ENCODE results near the gene PTPRN2.

Gene PTPRN2

DNA sequence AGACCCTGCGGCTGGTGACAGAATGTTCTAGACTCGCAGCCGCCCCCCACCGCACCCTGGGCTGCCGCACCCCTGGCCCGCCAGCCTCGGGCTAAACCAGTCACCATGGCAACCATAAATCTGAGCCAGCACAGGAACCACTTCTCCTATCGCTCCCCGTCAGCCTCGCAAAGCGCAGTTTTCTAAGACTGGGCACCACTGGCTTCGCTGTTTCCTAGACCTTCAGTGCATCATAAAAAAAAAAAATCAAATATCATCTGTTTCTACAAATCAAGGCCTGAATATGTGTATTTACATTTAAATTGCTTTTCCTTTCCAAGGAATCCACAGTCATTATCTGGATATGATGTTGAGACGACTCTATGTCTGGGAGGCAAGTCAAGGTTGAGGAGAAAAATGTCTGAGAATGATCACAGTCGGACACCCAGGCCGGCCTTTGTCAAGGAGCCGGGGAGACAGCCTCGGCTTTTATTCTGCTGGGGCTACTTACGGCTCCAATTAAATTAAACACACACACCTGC is 99.9 kb downstream of the PTPRN2 start:
- H3K9ac ChIP-seq (ENCODE audit: low read depth, low read length), result no peak overlapping the region
- H3K36me3 ChIP-seq (ENCODE audit: insufficient read depth, low read length), result no peaks in the 10 kb centered on the region
- no peaks in the 10 kb centered on the region for H3K9me3 ChIP-seq (ENCODE audit: control insufficient read depth, insufficient read depth, low read length)
- H3K4me1 ChIP-seq (ENCODE audit: insufficient read depth, low read length), result no peaks in the 10 kb centered on the region

DNA sequence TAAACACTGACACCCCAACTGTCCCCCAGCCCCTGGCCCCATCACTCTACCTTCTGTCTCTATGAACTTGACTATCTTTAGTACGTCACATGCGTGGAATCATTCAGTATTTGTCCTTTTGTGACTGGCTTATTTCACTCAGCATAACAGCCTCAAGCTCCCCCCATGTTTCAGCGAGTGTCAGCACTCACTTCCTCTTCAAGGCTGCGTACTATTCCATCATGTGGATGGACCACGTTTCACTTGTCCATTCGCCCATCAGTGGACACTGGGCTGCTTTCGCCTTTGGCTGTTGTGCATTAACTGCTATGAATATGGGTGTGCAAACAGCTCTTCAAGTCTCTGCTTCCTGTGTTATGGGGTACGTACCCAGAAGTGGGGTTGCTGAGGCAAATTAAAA is 100.7 kb downstream of the PTPRN2 start:
- no peaks in the 10 kb centered on the region for H3K9me3 ChIP-seq (ENCODE audit: control insufficient read depth, insufficient read depth, low read length)
- H3K4me1 ChIP-seq (ENCODE audit: insufficient read depth, low read length), result no peaks in the 10 kb centered on the region

DNA sequence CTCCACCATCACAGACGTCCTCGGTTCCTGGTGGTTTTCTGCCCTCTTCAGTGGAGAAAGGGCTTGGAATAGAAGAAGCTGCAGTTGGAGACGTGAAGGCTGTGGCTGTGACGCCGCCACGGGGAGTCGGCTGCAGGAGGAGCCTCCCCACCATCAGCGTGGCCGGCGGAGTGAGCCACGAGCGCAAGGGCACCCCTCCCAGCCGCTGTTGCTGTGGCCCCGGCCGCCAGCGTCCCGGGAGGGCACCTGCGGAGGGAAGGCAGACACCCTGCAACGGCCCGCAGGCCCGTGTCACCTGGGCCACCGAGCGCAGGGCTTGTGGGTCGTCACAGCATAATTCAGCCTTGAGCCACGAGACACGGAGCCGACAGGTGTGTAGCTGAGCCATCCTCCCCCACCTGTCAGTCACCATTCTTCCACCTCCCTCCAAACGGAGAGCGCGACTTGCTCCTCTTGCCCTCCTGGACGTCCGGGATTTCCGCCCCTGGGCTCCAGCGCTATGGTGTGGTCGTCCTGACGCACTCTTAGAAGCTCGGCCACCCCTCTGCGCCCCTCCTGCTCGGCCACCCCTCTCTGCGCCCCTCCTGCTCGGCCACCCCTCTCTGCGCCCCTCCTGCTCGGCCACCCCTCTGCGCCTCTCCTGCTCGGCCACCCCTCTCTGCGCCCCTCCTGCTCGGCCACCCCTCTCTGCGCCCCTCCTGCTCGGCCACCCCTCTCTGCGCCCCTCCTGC is 102.7 kb downstream of the PTPRN2 start:
- Histone ChIP-seq H3K9ac (ENCODE audit: low read depth, low read length) (no peak overlapping the region), H3K36me3 (ENCODE audit: insufficient read depth, low read length) (no peaks in the 10 kb centered on the region), H3K4me1 (ENCODE audit: insufficient read depth, low read length) (no peaks in the 10 kb centered on the region), H3K9me3 (ENCODE audit: control insufficient read depth, insufficient read depth, low read length) (no peaks in the 10 kb centered on the region)

More for the DNA sequence above, 100.7 kb downstream of the PTPRN2 start:
- Histone ChIP-seq H3K36me3 (ENCODE audit: insufficient read depth, low read length) (no peaks in the 10 kb centered on the region), H3K9ac (ENCODE audit: low read depth, low read length) (no peak overlapping the region)

DNA sequence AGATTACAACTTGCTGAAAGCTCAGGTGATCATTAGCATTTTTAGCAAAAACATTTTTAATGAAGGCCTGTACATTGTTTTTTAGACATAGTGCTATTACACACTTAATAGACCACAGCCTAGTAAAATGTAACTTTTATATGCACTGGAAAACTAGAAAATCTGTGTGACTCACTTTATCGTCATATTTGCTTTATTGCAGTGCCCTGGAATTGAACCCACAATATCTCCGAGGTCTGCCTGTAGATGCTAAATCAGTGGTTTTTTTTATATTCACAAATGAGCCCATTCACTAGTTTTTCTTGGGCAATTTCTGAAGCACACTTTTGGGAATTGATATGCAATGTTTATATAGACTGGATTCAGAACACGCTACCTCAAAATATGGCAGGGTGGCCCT is 105.1 kb downstream of the PTPRN2 start:
- peaks cover 5% of the 10 kb centered on the region; the same call in 1 of the 2 replicates for H3K4me1 ChIP-seq (ENCODE audit: insufficient read depth, low read length)
- no peaks in the 10 kb centered on the region for H3K9me3 ChIP-seq (ENCODE audit: control insufficient read depth, insufficient read depth, low read length)
- H3K36me3 ChIP-seq (ENCODE audit: insufficient read depth, low read length), result no peaks in the 10 kb centered on the region
- H3K9ac ChIP-seq (ENCODE audit: low read depth, low read length), result no peak overlapping the region

DNA sequence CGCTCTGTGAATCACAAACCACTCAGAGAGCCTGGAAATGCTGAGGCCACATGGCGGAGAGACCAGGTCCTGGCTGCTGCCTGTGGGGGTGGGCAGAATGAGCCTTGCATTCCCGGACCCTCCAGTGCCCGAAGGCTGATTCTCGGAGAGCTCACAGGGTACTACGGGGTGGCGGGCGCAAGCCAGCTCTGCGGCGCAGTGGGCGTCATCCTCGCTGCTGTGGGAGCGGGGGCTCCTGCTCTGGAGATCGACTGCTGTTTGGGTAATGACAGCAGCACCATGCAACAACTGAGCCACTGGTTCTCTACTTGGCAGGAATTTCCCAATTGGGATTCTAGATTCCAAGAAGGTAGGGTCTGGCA is 108.0 kb downstream of the PTPRN2 start:
- H3K9me3 ChIP-seq (ENCODE audit: control insufficient read depth, insufficient read depth, low read length), result no peaks in the 10 kb centered on the region
- H3K4me1 ChIP-seq (ENCODE audit: insufficient read depth, low read length), result peaks cover 8% of the 10 kb centered on the region
- H3K9ac ChIP-seq (ENCODE audit: low read depth, low read length), result no peak overlapping the region
- no peaks in the 10 kb centered on the region for H3K36me3 ChIP-seq (ENCODE audit: insufficient read depth, low read length)

DNA sequence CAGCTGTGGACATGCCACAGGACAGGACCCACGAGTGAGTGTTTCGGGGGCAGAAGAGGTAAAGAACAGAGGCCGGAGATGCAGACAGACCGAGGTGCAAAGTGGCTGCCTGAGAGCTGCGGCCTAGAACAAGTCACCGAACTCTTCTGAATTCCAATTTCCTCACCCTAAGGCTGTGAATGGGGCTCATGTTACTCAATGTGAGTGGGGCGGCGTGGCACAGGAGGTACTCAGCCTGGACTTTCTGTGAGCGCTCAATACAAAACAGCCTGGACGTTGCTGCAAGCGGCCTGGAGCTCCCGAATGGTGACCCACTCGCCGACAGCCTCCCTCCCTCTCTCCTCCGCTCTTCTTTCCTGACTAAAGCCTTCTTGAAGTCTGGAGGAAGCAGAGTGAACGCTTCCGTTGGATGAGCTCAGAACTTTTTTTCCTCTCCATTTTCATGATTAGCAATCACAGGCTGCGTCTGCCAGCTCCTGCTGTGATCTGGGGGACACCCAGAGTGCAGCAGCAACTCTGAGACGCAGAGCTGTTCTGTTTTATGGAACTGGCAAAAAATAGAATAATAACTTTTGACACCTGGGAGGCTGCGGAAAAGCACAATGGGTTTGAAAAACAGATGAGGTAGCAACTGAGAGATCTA is 108.5 kb downstream of the PTPRN2 start:
- H3K4me1 ChIP-seq (ENCODE audit: insufficient read depth, low read length), result peaks cover 8% of the 10 kb centered on the region
- H3K9ac ChIP-seq (ENCODE audit: low read depth, low read length), result no peak overlapping the region
- no peaks in the 10 kb centered on the region for H3K9me3 ChIP-seq (ENCODE audit: control insufficient read depth, insufficient read depth, low read length)
- no peaks in the 10 kb centered on the region for H3K36me3 ChIP-seq (ENCODE audit: insufficient read depth, low read length)

DNA sequence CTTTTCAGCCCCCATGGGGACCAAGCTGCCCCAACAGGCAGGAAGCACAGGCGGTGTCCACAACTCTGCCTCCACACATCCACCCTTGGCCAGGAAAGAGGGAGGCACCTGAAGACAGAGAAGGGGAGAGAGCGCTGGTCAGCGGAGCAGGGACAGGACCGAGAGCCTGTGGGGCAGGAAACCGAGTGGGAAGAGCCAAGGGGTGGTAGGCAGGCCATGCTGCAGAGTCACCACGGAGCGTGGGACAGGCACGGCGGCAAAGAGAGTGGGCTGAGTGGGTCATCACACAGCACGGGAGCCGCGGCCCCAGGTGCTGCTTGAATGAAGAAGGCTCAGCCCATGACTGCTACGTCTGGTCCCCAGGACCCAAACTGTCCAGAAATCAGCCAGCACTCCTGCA is 109.8 kb downstream of the PTPRN2 start:
- H3K36me3 ChIP-seq (ENCODE audit: insufficient read depth, low read length), result no peaks in the 10 kb centered on the region
- H3K4me1 ChIP-seq (ENCODE audit: insufficient read depth, low read length), result peaks cover 16% of the 10 kb centered on the region
- no peak overlapping the region for H3K9ac ChIP-seq (ENCODE audit: low read depth, low read length)
- H3K9me3 ChIP-seq (ENCODE audit: control insufficient read depth, insufficient read depth, low read length), result no peaks in the 10 kb centered on the region

DNA sequence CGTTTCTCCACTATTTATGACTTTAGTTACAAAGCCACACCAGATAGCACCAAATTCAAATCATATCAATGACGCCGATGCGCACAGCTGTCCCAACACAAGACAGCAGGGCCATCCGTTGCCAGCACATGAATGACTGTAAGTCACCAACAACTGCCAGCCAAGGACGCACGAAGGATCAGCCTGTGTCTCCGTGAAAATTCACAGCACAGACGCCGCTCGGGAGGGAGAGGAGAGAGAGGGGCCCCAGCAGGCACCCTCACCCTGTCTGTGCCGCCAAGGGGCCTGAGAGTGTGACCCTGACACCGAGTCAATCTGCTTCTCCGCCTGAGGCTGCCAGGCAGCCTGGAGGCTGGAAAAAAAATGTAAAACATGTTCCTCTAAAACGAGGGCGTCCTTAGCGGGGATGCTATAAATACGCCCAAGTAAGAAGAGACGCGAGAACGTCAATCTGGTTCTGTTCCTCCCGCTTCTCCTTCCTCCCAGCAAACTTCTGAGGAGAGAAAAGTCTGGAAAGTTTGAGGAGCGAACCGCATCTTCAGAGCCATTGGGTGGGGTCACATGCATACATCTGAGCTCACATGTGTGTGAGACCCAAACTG is 111.2 kb downstream of the PTPRN2 start:
- no peak overlapping the region for H3K9ac ChIP-seq (ENCODE audit: low read depth, low read length)
- peaks cover 17% of the 10 kb centered on the region for H3K4me1 ChIP-seq (ENCODE audit: insufficient read depth, low read length)
- H3K36me3 ChIP-seq (ENCODE audit: insufficient read depth, low read length), result no peaks in the 10 kb centered on the region
- H3K9me3 ChIP-seq (ENCODE audit: control insufficient read depth, insufficient read depth, low read length), result no peaks in the 10 kb centered on the region

DNA sequence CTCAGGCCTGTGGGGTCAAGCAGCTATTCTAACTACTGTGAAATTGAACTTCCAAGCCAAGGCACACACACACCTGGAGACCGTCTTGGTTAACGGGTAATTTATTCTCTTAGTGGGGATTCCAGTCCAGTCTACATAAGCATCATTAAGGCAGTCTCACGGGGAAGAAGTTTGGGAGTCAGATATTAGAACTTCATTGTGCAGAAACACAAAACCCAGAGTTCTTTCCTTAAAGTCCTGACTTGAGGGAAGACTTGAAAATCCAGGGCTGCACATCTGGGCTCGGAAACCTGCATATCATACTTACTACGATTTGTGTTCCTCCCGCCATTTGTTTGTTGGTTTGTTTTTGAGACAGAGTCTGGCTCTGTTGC is 112.0 kb downstream of the PTPRN2 start:
- no peaks in the 10 kb centered on the region for H3K36me3 ChIP-seq (ENCODE audit: insufficient read depth, low read length)
- H3K9me3 ChIP-seq (ENCODE audit: control insufficient read depth, insufficient read depth, low read length), result no peaks in the 10 kb centered on the region
- H3K9ac ChIP-seq (ENCODE audit: low read depth, low read length), result no peak overlapping the region
- H3K4me1 ChIP-seq (ENCODE audit: insufficient read depth, low read length), result peaks cover 17% of the 10 kb centered on the region

DNA sequence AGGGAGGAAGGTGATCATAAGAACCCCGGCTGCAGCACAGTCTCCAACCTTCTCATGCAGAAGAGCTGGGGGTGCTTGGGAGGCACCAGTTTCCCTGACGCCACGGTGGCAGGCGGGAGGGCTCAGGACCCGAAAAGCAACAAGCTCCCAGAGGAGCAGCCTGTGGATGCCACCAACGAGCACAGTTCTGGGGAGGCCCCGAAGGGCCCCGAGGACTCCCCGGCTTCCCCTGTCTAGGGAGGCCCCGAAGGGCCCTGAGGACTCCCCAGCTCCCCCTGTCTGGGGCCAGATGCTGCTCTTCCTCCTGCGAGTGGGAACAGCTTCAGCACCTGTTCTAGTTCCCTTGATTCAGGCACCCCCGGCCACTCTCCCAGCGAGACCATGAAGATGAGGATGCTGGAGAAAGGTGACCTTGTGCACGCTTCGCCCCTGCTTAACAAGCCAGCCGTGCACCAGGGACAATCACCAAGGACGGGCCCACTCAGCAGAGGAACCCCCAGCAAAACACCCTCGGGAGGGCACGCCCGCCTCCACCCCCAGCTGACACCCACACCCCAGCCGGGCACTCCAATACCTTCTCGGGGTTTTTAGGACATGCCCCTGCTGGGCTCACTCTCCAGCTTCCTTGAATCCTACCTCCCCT is 112.5 kb downstream of the PTPRN2 start:
- Histone ChIP-seq H3K9me3 (ENCODE audit: control insufficient read depth, insufficient read depth, low read length) (no peaks in the 10 kb centered on the region), H3K36me3 (ENCODE audit: insufficient read depth, low read length) (no peaks in the 10 kb centered on the region), H3K9ac (ENCODE audit: low read depth, low read length) (no peak overlapping the region)

DNA sequence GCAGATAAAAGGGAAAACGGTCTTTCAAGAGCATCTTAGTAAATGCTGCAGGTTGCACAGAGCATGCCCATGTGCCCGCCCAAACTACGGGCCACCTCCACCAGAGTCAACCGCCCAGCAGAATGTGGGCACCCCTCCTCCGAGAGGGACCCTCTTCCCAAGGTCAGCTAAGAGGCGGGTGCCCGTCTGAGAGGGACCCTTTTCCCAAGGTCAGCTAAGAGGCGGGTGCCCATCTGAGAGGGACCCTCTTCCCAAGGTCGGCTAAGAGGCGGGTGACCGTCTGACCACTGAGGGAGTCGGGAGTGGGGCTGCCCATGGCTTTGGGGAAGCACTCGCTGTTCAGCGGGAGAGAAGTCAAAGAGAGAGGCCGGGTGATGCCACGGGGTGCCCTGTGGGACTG is 113.1 kb downstream of the PTPRN2 start:
- peaks cover 27% of the 10 kb centered on the region for H3K4me1 ChIP-seq (ENCODE audit: insufficient read depth, low read length)
- H3K9ac ChIP-seq (ENCODE audit: low read depth, low read length), result no peak overlapping the region
- H3K9me3 ChIP-seq (ENCODE audit: control insufficient read depth, insufficient read depth, low read length), result no peaks in the 10 kb centered on the region
- H3K36me3 ChIP-seq (ENCODE audit: insufficient read depth, low read length), result no peaks in the 10 kb centered on the region

More for the DNA sequence above, 112.5 kb downstream of the PTPRN2 start:
- H3K4me1 ChIP-seq (ENCODE audit: insufficient read depth, low read length), result peaks cover 20% of the 10 kb centered on the region

DNA sequence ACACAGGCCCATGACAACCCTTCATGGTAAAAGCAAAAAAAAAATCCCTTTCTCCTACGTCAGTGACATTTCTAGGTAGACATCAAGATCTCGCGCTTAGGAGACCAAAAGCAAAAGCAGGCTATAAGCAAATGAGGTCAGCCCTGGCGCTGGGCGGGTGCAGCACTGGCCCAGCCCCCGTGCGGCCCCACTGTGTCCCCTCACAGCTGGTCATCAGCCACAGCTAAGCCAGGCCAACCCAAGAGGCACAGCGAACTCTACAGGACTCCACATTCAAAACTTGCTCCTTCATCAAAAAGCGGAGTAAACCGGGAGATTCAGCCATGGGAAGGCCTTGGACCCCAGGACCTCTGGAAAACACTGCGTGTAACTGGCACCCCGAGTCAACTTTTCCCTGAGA is 113.7 kb downstream of the PTPRN2 start:
- Histone ChIP-seq H3K9me3 (ENCODE audit: control insufficient read depth, insufficient read depth, low read length) (no peaks in the 10 kb centered on the region), H3K36me3 (ENCODE audit: insufficient read depth, low read length) (no peaks in the 10 kb centered on the region), H3K4me1 (ENCODE audit: insufficient read depth, low read length) (peaks cover 28% of the 10 kb centered on the region), H3K9ac (ENCODE audit: low read depth, low read length) (no peak overlapping the region)

DNA sequence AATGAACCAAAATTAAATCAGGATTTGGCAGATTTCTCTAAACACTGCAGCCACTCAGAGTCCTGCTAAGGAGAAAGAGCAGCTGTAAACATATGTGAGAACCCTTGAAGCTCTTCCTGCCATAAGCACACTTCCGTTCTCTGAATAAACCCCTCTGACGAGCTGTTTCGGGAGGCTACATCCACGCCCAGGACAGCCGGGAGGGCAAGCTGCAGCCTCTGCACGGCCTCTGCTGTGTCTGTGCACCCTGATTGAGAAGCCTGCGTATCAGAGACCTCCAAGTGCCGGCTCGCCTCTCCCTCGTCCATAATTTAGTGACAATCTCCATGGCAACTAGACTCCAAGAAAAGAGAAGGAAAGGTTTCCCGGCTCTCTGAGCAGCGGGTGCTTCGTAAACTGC is 114.4 kb downstream of the PTPRN2 start:
- H3K9me3 ChIP-seq (ENCODE audit: control insufficient read depth, insufficient read depth, low read length), result no peaks in the 10 kb centered on the region
- peaks cover 34% of the 10 kb centered on the region for H3K4me1 ChIP-seq (ENCODE audit: insufficient read depth, low read length)
- H3K36me3 ChIP-seq (ENCODE audit: insufficient read depth, low read length), result no peaks in the 10 kb centered on the region
- H3K9ac ChIP-seq (ENCODE audit: low read depth, low read length), result no peak overlapping the region

DNA sequence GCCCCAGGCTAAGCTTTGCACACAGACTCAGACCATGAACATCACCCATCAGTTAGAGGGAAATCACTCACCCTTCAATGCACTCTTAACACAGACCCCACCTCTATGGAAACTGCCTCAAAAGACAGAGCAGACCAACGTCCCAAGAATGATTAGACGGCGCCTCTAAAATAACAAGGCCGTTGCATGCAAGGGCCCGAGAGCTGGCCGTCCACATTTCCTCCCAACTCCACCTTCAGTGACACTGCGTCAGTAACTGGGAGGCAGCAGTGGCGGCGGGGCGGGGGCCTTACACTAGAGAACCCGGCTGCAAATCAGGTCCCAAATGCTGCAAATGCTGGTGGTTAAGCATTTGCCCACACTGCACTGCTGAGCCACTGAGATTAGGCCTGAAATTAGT is 115.0 kb downstream of the PTPRN2 start:
- Histone ChIP-seq H3K9me3 (ENCODE audit: control insufficient read depth, insufficient read depth, low read length) (no peaks in the 10 kb centered on the region), H3K36me3 (ENCODE audit: insufficient read depth, low read length) (no peaks in the 10 kb centered on the region), H3K4me1 (ENCODE audit: insufficient read depth, low read length) (peaks cover 40% of the 10 kb centered on the region), H3K9ac (ENCODE audit: low read depth, low read length) (no peak overlapping the region)

Data from ES-I3 (cell line).